Measurements from ENCODE around the gene COG7.

- no peak for TF ChIP-seq EZH2phosphoT487 (IDR thresholded peaks at IDR 0.05; ENCODE audit: low read depth)
- TF ChIP-seq CTCF (IDR thresholded peaks at IDR 0.05; ENCODE audit: low read depth, low read length) = no peak
These were observed 38.3 kb downstream of the COG7 start for GRCh38 chr16:23414731-23415130.
